Tibial nerve (tissue), 4 donors: Measurements from ENCODE around the gene PDHB.

Experiments
- EP300 ChIP-seq, 2 donors: sonication (generic); formaldehyde crosslinking; IDR thresholded peaks; one replicate each; pipeline ENCODE4 v1.6.1; 2017; ENCODE audit warnings: antibody characterized with exemption in 2 of 2, mild to moderate bottlenecking in 1 of 2
- POLR2A ChIP-seq, 2 donors: fragments of 450-650 bp; IDR thresholded peaks; one replicate each; pipeline ENCODE4 v1.6.1; 2017; ENCODE audit warnings: antibody characterized with exemption in 2 of 2, mild to moderate bottlenecking in 2 of 2, moderate library complexity in 2 of 2
- TF ChIP-seq, protein P1 (sequence below), 5 experiments: fragments of 200-600 bp in 3 of 5; fragments of 450-650 bp in 2 of 5; sonication (generic) in 3 of 5; IDR thresholded peaks; one replicate each; pipeline ENCODE4 v1.5.1; 2016 to 2019; ENCODE audit warnings: antibody characterized with exemption in 5 of 5, mild to moderate bottlenecking in 3 of 5, moderate library complexity in 2 of 5

DNA sequence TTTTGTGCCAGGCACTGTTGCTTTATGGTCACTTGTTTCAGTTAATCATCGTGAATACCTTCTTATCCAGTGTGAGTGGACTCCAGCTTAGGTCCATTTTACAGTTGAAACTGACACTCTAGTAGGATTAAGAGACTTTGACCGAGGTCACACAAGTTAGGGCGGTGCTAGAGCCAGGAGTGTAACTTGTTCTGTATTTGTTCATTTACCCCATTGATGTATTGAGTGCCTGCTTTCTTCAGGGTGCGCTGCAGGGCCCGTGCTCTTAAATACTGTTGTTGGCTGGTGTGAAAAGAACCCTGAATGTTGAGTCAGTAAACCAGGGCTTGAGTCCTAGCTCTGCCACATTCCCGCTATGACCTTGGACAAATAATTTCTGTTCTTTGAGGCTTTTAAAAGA is 15.4 kb downstream of the PDHB start:
- TF ChIP-seq, protein P1, sequence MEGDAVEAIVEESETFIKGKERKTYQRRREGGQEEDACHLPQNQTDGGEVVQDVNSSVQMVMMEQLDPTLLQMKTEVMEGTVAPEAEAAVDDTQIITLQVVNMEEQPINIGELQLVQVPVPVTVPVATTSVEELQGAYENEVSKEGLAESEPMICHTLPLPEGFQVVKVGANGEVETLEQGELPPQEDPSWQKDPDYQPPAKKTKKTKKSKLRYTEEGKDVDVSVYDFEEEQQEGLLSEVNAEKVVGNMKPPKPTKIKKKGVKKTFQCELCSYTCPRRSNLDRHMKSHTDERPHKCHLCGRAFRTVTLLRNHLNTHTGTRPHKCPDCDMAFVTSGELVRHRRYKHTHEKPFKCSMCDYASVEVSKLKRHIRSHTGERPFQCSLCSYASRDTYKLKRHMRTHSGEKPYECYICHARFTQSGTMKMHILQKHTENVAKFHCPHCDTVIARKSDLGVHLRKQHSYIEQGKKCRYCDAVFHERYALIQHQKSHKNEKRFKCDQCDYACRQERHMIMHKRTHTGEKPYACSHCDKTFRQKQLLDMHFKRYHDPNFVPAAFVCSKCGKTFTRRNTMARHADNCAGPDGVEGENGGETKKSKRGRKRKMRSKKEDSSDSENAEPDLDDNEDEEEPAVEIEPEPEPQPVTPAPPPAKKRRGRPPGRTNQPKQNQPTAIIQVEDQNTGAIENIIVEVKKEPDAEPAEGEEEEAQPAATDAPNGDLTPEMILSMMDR (IDR thresholded peaks at IDR 0.05) = no peak
- no peak for TF ChIP-seq POLR2A (IDR thresholded peaks at IDR 0.05)
- TF ChIP-seq EP300 (IDR thresholded peaks at IDR 0.05) = no peak
